ENCODE results near the gene SLC22A14.

The SLC22A14 gene

DNA sequence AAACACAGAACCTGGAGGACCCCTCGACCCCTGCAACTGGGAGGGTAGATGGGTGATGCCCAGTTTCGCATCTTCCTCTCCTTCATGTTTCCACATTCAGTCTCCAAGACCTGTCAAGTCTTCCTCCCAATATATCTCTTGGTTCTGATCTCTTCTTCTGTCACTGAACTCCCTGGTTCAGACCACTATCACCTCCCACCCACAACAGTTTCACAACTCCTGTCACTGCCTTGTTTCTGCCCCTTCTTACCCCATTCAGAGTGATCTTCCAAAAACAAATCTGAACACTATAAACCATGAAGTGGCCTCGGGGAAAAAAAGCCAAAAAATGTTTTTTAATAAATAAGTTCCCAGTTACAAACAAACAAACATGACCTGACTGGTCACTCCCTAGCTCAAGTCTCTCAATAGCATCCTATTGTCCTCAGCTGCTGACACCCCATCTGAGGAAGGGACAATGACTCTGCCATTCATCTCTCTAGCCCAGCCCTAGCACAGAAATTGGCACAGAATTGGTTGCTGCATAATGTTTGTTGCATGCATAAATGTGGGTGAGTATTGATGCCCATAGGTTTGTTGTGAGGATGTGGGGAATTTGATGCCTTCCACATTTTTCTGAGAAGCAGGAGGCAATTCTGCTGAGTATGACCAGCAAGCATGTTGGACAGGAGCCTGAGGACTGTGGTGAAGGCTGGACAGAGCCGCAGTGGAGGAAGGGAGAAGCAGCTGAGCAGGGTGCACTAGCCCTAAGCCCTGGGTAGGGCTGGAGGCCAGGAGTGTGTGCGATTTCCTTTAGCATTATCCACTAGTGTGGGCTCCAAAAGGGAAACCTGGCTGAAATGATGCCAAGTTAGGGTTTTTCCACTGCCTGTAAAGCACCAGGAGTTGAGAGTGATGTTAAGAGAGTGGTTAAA is 52.3 kb downstream of the SLC22A14 start:
- FAIRE-seq (no peak), DNase-seq (ENCODE audit: insufficient read length) (no peak)
- TF ChIP-seq POLR2AphosphoS5 (IDR thresholded peaks at IDR 0.05; ENCODE audit: low read depth, low read length) = no peak
- no peak for TF ChIP-seq POLR2A (IDR thresholded peaks at IDR 0.05; ENCODE audit: low read depth, low read length)
- TF ChIP-seq TAF1 (IDR thresholded peaks at IDR 0.05; ENCODE audit: borderline replicate concordance, low read depth, low read length) = no peak

GRCh38 chr3:38335263-38335662 is 53.2 kb downstream of the SLC22A14 start:
- DNase-seq (ENCODE audit: insufficient read length) = no peak
- FAIRE-seq = no peak

GRCh38 chr3:38337703-38338102 is 55.6 kb downstream of the SLC22A14 start:
- TF ChIP-seq POLR2A (IDR thresholded peaks at IDR 0.05; ENCODE audit: low read depth, low read length) = no peak
- no peak for TF ChIP-seq POLR2AphosphoS5 (IDR thresholded peaks at IDR 0.05; ENCODE audit: low read depth, low read length)
- TF ChIP-seq TAF1 (IDR thresholded peaks at IDR 0.05; ENCODE audit: borderline replicate concordance, low read depth, low read length) = no peak
- DNase-seq (ENCODE audit: insufficient read length) (no peak), FAIRE-seq (no peak)

More at GRCh38 chr3:38335263-38335662, 53.2 kb downstream of the SLC22A14 start:
- TF ChIP-seq POLR2A (IDR thresholded peaks at IDR 0.05; ENCODE audit: low read depth, low read length) (no peak), TAF1 (IDR thresholded peaks at IDR 0.05; ENCODE audit: borderline replicate concordance, low read depth, low read length) (no peak), POLR2AphosphoS5 (IDR thresholded peaks at IDR 0.05; ENCODE audit: low read depth, low read length) (no peak)

- no peak for DNase-seq (ENCODE audit: insufficient read length)
- no peak for TF ChIP-seq POLR2AphosphoS5 (IDR thresholded peaks at IDR 0.05; ENCODE audit: low read depth, low read length)
- no peak for TF ChIP-seq TAF1 (IDR thresholded peaks at IDR 0.05; ENCODE audit: borderline replicate concordance, low read depth, low read length)
- TF ChIP-seq POLR2A (IDR thresholded peaks at IDR 0.05; ENCODE audit: low read depth, low read length) = no peak
- no peak for FAIRE-seq
Observed at GRCh38 chr3:38343797-38344594, 61.9 kb downstream of the SLC22A14 start.

DNA sequence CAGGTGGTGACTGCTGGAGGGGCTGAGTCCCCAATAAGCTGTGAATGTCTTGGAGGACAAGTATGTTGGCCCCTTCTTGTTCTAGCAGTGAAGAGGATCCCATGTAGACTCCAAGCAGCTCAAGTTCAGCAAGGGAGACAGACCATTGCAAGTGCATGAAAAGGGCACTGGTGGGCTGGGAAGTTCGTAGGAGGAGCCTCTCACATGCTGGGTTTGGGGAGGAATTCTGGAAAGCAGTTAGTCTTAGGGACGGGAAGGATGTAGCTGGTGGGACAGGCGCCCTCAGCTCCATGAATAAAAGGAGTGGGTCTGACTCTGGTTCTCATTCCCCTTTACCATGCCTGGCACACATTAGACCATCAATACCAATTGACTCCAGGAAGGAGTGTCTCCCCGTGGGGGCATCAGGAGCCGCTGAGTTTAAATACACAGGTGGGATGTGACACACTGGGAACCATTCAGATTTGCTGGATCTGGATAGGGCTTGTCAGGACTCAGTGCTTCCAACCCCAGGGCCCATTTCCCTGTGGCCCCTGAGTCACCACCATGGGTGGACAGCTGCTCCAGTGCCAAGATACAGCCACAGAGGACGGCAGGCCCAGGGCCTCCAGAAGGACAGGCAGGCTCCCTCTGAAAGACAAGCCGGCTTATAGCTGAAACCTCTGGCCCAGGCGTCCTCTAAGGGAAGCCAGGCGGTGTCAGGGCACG is 63.9 kb downstream of the SLC22A14 start:
- DNase-seq (ENCODE audit: insufficient read length) = no peak
- TF ChIP-seq POLR2A (IDR thresholded peaks at IDR 0.05; ENCODE audit: low read depth, low read length) (no peak), POLR2AphosphoS5 (IDR thresholded peaks at IDR 0.05; ENCODE audit: low read depth, low read length) (no peak), TAF1 (IDR thresholded peaks at IDR 0.05; ENCODE audit: borderline replicate concordance, low read depth, low read length) (no peak)
- no peak for FAIRE-seq

GRCh38 chr3:38346587-38347410 is 64.7 kb downstream of the SLC22A14 start, which contains the start of gene XYLB:
TSS of gene XYLB (plus strand) at chr3:38346785. CDS start at chr3:38346869, 84 bp downstream.
- DNase-seq (ENCODE audit: insufficient read length) = peak; percentile 90
- peak; percentile 64; the same call in 1 of the 2 replicates for TF ChIP-seq POLR2A (IDR thresholded peaks at IDR 0.05; ENCODE audit: low read depth, low read length)
- peak; percentile 52; the same call in 1 of the 2 replicates for TF ChIP-seq POLR2AphosphoS5 (IDR thresholded peaks at IDR 0.05; ENCODE audit: low read depth, low read length)
- TF ChIP-seq TAF1 (IDR thresholded peaks at IDR 0.05; ENCODE audit: borderline replicate concordance, low read depth, low read length) = no peak
- FAIRE-seq = peak; percentile 97

DNA sequence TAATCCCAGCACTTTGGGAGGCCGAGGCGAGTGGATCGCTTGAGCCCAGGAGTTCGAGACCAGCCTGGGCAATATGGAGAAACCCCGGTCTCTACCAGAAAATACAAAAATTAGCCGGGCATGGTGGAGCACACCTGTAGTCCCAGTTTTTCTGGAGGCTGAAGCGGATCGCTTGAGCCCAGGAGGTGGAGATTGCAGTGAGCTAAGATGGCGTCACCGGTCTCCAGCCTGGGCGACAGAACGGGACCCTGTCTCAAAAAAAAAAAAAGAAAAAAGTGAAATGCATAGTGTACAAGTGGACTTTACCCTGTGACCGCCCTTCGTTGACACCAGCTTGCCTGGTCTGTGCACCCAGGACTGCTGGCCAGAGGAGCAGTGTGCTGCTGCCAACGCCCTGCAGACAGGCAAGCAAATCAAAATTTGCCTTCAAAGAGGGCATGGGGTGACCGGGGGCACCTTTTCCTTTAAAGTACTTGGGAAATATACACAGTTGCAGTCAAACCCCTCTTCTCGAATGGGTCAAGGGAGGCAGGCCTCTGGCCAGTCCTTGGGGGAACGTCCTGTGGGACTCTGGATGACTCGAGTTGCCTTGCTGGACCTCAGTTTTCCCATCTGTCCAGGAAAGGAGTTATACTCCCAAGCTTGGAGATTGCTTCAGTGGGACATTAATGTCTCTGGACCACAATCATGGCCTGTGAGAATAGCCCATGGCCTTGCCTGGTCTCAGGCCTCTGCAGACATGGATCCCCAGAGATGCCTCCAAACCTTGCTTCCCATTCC is 65.5 kb downstream of the SLC22A14 start:
- FAIRE-seq (peak; percentile 5), DNase-seq (ENCODE audit: insufficient read length) (no peak)
- TF ChIP-seq POLR2AphosphoS5 (IDR thresholded peaks at IDR 0.05; ENCODE audit: low read depth, low read length) (no peak), POLR2A (IDR thresholded peaks at IDR 0.05; ENCODE audit: low read depth, low read length) (no peak), TAF1 (IDR thresholded peaks at IDR 0.05; ENCODE audit: borderline replicate concordance, low read depth, low read length) (no peak)

DNA sequence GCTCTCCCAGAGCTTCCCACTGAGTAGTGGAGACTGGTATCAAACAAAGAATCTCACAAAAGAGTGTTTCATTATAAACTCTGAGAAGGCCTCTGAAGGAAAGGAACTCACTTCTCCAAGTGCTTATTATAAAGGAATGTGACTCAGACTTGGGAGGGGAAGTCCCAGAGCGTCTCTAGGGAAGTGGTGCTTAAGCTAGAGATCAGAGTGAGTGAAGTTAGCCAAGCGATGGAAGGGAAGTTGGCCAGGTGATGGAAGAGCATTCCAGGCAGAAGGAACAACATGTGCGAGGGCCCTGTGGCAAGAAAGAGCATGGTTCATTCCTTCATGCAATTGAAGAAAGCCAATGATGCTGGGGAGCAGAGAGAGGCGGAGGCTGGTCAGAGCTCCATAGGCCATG is 66.8 kb downstream of the SLC22A14 start:
- no peak for FAIRE-seq
- DNase-seq (ENCODE audit: insufficient read length) = no peak
- TF ChIP-seq TAF1 (IDR thresholded peaks at IDR 0.05; ENCODE audit: borderline replicate concordance, low read depth, low read length) = no peak
- TF ChIP-seq POLR2A (IDR thresholded peaks at IDR 0.05; ENCODE audit: low read depth, low read length) = no peak
- no peak for TF ChIP-seq POLR2AphosphoS5 (IDR thresholded peaks at IDR 0.05; ENCODE audit: low read depth, low read length)

DNA sequence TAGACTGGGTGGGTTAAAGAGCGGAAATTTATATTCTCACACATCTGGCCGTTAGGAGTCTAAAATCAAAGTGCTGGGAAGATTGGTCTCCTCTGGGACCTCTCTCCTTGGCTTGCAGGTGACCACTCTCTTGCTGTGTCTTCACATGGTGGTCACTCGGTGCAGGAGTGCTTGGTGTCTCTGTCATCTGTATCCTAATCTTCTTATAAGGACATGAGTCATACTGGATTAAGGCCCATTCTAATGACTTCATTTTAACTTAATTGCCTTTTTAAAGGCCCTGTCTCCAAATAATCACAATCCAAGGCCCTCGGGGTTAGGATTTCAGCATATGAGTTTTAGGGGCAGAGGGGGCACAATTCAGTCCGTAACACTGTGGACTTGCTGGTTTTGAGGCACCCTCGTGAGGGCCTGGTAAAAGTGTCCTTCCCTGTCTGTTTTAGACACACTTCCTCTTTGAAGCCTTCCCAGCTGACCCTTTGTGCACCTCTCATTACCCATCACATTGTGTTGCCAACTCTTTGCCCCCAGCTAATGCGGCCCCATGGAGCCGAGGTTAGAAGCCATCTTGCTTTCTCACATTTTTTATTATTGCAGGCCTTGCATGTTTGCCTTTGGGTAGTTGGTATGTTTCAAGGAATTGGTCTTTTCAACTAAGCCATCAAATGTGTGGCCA is 67.7 kb downstream of the SLC22A14 start:
- no peak for DNase-seq (ENCODE audit: insufficient read length)
- TF ChIP-seq POLR2A (IDR thresholded peaks at IDR 0.05; ENCODE audit: low read depth, low read length) (no peak), POLR2AphosphoS5 (IDR thresholded peaks at IDR 0.05; ENCODE audit: low read depth, low read length) (no peak), TAF1 (IDR thresholded peaks at IDR 0.05; ENCODE audit: borderline replicate concordance, low read depth, low read length) (no peak)
- no peak for FAIRE-seq

Measured in GM12892 (cell line).